GM18507 (cell line): ENCODE results near the gene GRK6.

ENCODE experiments used
- DNase-seq: peaks from one replicate; pipeline ENCODE4 v3.0.0; 2011; ENCODE audit warnings: low read depth; ENCODE audit not compliant: insufficient read length; ENCODE audit errors: extremely low spot score
- FAIRE-seq: peaks from 2 replicates; lab custom pipeline; 2011; peaks lifted over from hg19 to GRCh38; lab: Jason Lieb, UNC

Gene GRK6

DNA sequence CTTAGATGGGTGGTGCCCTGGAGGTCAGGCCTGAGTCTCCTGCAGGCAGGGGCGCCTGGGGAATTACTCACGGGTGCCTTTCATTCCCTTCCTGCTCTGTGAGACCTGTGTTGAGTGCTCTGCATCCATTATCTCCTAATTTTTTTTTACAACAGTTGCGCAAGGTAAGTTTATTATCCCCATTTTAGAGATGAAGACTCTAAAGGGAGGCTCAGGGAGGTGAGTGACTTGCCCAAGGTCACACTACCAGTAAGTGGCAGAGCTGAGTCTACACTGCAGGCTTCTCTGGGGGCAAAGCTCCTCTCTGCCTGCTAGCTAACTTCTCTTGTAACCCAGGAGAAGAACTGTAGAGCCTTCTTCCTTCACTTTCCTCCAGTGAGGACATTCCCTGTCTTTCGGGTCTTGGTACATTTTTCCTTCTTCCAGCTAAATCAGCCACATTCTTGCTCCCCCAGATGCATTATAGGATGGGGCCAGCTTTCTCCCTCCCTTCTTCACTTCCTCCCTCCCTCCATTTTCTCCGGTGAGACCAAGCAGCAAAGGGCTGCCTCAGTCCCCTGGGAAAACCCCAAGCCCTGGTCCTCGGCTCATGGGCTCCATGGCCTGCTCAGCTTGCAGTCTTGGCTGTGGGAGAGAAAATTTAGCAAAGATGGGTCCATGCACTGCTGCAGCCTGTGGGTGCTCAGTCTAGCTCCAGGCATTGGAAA, 21.9 kb downstream of the GRK6 start:
- DNase-seq (no peak), FAIRE-seq (peak; percentile 51)

GRCh38 chr5:177449140-177450061, 22.9 kb downstream of the GRK6 start:
- FAIRE-seq (no peak), DNase-seq (no peak)

- FAIRE-seq (no peak), DNase-seq (no peak)
Measured at GRCh38 chr5:177450667-177451424, 24.4 kb downstream of the GRK6 start.

- DNase-seq (no peak), FAIRE-seq (no peak)
Measured at GRCh38 chr5:177452688-177453638, 26.5 kb downstream of the GRK6 start.

DNA sequence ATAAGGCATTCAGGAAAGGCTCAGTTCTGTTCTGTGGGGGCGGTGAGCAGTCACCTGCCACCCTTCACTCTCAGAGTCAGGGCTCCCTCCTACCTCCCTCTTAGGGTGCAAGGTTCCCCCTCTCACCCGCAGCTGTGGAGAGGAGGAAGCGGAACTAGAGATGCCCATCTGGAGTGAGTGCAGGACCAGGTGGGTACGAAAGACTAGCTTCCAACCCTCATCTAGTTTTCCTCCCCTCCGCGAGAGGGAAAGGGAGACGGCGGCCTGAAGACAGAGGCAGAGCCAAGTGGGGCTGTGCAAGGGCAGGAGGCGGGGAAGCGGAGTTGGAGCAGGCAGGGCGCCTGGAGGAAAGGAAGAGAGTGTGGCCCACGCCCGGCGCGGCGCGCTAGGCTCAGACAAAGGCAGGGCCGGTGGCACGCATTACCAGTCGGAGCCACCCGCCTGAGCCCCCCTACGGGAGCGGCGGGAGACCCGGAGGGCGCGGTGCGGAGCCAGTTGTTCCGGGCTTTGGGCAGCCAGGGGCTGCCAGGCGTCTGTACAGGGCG, 27.4 kb downstream of the GRK6 start:
- FAIRE-seq, result peak; percentile 66
- no peak for DNase-seq

- FAIRE-seq (peak; percentile 93), DNase-seq (peak; percentile 95)
Measured at GRCh38 chr5:177454397-177455035, 28.0 kb downstream of the GRK6 start.

DNA sequence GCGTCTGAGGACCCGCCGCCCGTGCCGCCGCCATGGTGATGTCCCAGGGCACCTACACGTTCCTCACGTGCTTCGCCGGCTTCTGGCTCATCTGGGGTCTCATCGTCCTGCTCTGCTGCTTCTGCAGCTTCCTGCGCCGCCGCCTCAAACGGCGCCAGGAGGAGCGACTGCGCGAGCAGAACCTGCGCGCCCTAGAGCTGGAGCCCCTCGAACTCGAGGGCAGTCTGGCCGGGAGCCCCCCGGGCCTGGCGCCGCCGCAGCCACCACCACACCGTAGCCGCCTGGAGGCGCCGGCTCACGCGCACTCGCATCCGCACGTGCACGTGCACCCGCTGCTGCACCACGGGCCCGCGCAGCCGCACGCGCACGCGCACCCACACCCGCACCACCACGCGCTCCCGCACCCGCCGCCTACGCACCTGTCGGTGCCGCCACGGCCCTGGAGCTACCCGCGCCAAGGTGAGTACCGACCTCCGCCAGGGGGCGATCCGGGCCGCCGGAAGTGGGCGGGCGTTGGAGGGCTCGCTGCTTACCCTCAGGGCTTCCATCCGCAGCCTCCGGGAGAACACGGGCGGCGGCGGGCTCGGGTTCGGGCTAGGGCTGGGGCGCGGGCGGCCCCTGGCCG, 28.7 kb downstream of the GRK6 start:
- FAIRE-seq, result peak; percentile 83
- DNase-seq, result peak; percentile 73

DNA sequence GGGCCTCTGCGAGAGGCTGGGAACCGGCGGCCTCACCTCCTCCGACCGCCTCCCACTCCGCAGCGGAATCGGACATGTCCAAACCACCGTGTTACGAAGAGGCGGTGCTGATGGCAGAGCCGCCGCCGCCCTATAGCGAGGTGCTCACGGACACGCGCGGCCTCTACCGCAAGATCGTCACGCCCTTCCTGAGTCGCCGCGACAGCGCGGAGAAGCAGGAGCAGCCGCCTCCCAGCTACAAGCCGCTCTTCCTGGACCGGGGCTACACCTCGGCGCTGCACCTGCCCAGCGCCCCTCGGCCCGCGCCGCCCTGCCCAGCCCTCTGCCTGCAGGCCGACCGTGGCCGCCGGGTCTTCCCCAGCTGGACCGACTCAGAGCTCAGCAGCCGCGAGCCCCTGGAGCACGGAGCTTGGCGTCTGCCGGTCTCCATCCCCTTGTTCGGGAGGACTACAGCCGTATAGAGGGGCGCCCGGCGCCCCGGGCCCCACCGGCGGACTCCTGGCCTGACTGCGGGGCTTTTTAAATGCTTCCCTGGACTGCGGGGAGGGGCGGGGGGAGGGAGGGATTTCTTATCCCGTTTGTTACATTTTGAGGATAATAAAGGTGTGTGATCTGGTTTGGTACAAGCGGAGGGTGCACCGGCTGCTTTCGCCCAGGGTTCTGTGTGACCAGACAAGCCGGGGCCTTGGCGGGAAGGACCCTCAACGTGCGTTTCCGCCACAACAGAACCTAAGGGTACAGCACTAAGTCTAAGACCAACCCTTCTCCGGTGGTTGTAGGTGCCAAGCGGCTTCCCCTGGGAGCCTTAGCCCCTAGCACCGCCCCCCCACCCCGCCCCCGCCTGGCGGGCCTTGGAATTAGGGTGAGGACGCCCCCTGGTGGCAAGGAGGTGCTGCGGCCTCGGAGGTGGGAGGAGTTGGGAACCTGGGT, 29.4 kb downstream of the GRK6 start:
- FAIRE-seq, result peak; percentile 94
- DNase-seq, result peak; percentile 85

DNA sequence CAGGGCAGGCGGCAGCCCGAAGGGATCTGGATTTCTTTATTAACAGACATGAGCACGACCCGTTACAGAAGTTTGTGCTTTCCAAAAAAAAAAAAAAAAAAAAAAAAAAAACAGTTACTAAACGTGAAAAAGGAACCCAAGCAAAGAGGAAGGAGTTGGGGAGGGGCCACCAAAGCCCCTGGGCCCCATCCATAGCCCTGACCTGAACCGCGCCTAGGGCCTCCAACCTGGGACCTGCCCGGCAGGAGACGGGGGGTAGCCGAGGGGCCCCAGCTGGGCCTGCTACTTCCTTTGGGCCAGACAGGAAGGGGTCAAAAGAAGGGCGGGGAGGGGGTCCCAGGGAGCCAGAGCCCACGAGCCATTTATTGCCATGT, 30.1 kb downstream of the GRK6 start:
- FAIRE-seq (no peak), DNase-seq (no peak)

- FAIRE-seq (peak; percentile 99), DNase-seq (peak; percentile 85)
Measured at GRCh38 chr5:177456976-177457851, 30.7 kb downstream of the GRK6 start.

DNA sequence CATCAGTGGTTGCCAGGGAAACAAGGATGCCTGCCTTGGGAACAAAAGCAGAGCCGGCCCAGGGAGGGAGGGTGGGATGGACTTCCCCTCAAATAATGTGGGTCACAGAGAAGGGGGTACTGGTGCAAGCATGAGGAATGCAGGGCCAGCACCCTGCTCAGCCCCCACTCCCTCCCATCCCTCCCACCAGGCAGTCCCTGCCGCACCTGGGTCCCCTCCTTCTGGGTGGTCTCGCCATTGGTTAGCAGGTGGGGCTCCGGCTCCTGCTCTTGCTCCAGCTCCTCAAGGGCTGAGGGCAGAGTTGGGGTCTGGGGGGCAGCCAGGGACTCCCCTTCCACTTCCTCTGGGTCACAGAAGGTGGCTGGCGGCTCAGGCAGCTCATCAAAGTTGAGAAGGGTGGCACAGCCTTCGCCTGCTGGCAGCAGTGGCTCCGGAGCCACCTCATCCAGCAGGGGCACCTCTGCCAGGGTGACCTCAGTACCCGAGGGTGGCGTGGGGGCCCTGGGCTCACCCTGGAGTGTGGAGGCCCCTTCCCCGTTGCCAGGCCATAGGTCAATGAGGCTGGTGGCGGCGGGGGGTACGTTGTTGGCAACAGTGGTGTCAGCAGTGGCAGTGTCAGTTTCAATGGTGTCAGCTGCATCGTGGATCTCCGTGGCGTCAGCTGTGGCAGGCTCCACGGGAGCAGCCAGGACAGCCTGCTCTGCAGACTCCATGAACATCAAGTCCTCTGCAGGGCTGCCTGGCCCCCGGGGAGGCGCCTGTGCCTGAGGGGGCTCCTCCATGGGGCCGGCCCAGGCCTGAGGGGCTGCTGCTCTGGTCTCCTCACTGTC, 31.6 kb downstream of the GRK6 start:
- DNase-seq, result no peak
- FAIRE-seq, result no peak

GRCh38 chr5:177458912-177459350, 32.5 kb downstream of the GRK6 start:
- DNase-seq (no peak), FAIRE-seq (no peak)

- DNase-seq (no peak), FAIRE-seq (no peak)
Measured at GRCh38 chr5:177459357-177459756, 32.9 kb downstream of the GRK6 start.

- FAIRE-seq (no peak), DNase-seq (no peak)
Measured at GRCh38 chr5:177459819-177460628, 33.5 kb downstream of the GRK6 start.
